Endometrial microvascular endothelial cells (primary cell): ENCODE results near the gene HACL1. TPM values are rescaled to one million over a fixed set of nuclear protein-coding genes. Genes with fewer than 3 reads are reported as not detected.
"Not testable (repeated sequence)": the region's sequence is repeated elsewhere in the genome, so short reads cannot be mapped to it uniquely, and the experiment has no call there.

Experiments used
- in situ Hi-C: cut with HindIII; loops from 2 replicates; pipeline ENCODE4 v1.10.0; 2017; ENCODE audit warnings: low sequenced_read_pairs, low pct_unique_long_range_greater_than_20kb; ENCODE audit errors: inconsistent ontology term
- total RNA-seq: library from RNA; depleted of rRNA; stranded (reverse); fragments of >200 nt; gene quantifications from one replicate; pipeline ENCODE4 v1.2.3, GENCODE V29; 2015; ENCODE audit errors: inconsistent ontology term

The HACL1 gene
- total RNA-seq, 1 donor from 2014 or later, result 29.0 TPM

DNA sequence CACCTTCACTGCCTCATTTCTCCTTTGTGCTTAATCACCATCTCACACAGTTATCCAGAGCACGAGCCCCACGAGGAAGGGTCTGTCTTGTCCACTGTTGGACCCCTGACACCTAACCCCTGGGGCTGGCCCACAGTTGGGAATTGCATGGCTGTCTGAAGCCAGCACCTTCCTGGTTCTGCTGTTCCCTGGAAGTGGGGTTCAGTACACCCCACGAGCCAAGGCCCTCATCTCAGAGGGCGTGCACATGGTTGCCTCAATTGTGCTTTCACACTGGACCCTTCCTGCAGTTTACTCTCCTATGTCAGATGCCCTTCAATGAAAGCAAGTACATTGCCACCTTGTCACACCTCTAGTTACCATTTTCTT lies 30.8 kb upstream of the HACL1 start:
- in situ Hi-C loops, result loop anchor here (25.0 kb wide), 2 partner anchors 155 to 430 kb away; partner anchors contain the start of gene ANKRD28

GRCh38 chr3:15631426-15632211 lies 30.2 kb upstream of the HACL1 start:
- in situ Hi-C loops, result loop anchor here (25.0 kb wide), 2 partner anchors 156 to 431 kb away; partner anchors contain the start of gene ANKRD28

GRCh38 chr3:15630646-15631350 lies 29.4 kb upstream of the HACL1 start:
- in situ Hi-C loops, result loop anchor here (25.0 kb wide), 2 partner anchors 157 to 432 kb away; partner anchors contain the start of gene ANKRD28

DNA sequence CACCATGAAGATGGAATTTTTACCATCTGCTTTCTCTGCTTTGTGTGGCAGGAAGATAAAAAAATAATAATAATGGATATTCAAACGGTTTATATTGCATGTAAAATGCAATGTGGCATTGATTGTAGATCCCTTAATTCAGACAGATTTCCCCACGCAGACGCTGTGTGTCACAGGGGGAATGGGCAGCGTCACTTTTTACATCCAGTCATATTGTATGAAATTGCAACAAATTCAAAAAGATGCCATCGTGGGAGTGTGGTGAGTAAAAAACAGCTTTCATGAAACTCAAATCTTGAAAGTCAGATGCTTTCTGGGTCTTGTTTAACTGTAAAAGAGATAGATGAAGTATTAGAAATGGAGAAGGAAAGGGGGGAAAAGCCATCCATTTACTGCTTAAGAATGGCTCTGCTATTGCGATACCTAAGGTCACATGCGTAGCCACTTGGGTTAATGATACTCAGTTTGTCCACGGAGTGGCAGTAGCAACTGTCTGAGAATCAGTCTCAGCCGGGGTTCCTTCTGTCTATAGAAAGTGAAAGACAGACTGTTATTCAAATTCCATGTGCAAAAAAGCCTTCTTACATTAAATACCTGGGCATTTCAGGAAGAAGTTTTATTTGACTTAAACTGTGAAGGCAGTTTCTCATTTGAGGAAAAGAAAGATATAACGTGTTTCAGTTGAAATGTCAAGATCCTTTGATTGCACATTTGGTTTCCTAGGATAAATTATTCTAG lies 28.7 kb upstream of the HACL1 start:
- in situ Hi-C loops, result loop anchor here (25.0 kb wide), 2 partner anchors 157 to 432 kb away; partner anchors contain the start of gene ANKRD28

GRCh38 chr3:15628967-15629366 lies 27.6 kb upstream of the HACL1 start:
- in situ Hi-C loops, result loop anchor here (25.0 kb wide), 2 partner anchors 158 to 433 kb away; partner anchors contain the start of gene ANKRD28

DNA sequence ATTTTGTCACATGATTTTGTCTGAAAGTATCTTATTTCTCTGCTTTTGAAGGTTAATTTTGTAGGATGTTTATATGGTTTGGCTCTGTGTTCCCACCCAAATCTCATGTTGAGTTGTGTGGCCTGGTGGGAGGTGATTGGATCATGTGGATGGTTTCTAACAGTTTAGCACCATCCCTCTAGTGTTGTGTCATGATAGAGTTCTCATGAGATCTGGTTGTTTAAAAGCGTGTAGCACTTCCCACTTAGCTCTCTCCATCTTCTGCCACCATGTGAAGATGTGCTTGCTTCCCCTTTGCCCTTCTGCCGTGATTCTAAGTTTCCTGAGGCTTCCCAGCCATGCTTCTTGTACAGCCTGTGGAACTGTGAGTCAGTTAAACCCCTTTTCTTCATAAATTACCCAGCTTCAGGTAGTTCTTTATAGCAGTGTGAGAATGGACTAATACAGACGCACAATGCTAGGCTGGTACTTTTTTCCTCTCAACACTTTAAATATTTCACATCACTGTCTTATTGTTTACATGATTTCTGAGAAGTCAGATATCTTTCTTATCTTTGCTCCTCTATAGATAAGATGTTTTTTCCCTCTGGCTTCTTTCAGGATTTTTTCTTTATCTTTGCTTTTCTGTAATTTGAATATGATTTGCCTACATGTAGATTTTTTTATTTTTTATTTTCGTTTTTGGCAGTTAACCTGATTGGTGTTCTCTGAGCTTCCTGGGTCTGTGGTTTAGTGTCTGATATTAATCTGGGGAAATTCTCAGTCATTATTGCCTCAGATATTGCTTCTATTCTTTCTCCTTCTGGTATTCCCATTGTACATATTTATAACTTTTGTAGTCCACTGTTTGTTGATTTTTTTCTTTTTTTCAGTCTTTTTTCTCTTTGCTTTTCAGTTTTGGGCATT lies 22.4 kb upstream of the HACL1 start:
- in situ Hi-C loops, result no loop called here

GRCh38 chr3:15619659-15620464 lies 18.5 kb upstream of the HACL1 start:
- in situ Hi-C loops, result not testable (repeated sequence)

DNA sequence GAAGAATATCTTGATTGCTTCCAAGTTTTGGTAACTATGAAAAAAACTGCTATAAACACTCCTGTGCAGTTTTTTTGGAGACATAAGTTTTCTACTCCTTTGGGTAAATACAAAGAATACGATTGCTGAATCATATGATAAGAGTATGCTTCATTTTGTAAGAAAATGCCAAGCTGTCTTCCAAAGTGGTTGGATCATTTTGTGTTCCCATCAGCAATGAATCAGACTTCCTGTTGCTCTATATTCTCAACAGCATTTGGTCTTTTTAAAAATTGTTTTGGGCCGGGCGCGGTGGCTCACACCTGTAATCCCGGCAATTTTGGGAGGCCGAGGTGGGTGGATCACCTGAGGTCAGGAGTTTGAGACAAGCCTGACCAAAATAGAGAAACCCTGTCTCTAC lies 14.7 kb upstream of the HACL1 start:
- in situ Hi-C loops, result no loop called here

DNA sequence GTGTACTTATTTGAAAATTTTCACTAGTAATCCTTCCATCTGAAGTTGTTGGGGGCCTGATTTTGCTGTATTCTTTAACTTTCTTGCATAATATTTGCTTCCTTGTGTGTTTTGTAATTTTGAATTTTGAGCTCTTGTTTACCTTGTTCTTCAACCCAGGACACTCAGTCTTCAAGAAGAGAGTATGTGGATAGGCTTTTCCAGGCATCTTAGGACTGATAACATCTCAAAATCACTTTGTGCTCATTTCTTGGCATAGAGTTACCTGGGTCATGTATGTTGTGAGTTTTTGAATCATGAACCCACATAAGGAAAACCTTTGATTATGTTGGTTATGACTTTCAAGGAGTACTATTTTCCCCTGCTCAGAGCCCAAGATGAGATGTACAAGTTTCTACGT lies 13.6 kb upstream of the HACL1 start:
- in situ Hi-C loops, result no loop called here

GRCh38 chr3:15612001-15612400 lies 10.6 kb upstream of the HACL1 start:
- in situ Hi-C loops, result no loop called here

GRCh38 chr3:15611018-15611417 lies 9.6 kb upstream of the HACL1 start:
- in situ Hi-C loops, result no loop called here

- in situ Hi-C loops, result no loop called here
Observed at GRCh38 chr3:15610082-15610759, 8.9 kb upstream of the HACL1 start.

DNA sequence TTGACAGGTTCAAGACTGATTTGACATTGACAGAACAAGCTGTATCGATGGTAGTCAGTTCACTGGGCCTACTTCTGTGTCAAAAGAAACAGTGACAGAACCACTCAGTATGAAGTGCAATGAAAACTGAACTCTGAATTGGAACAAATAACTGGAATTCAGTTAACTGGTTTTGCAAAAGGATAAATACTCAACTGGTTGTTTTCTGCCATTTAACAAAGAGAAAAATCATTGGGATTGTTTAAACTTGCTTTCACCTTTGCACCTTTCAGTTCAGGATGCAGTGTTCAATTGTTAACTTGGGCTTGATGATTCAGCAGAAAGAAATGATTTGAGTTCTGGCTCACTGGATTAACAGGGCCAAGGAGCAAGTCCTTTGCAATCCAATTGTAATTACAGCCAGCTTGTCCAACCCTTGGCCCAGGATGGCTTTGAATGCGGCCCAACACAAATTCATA lies 5.1 kb upstream of the HACL1 start:
- in situ Hi-C loops, result no loop called here

GRCh38 chr3:15604584-15604983 lies 3.2 kb upstream of the HACL1 start:
- in situ Hi-C loops, result not testable (repeated sequence)

DNA sequence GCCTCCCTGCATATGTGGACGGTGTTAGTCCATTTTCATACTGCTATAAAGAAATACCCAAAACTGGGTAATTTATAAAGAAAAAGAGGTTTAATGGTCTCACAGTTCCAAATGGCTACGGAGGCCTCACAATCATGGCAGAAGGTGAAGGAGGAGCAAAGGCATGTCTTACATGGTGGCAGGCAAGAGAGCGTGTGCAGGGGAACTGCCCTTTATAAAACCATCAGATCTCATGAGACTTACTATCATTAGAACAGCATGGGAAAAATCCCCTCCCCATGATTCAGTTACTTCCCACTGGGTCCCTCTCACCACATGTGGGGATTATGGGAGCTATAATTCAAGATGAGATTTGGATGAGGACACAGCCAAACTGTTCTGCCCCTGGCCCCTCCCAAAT lies 1.4 kb upstream of the HACL1 start:
- in situ Hi-C loops, result not testable (repeated sequence)

GRCh38 chr3:15602146-15602536 lies 772 bp upstream of the HACL1 start:
- in situ Hi-C loops, result no loop called here

- in situ Hi-C loops, result no loop called here
Observed at GRCh38 chr3:15601046-15601398, 347 bp downstream of the HACL1 start.
